Stimulated activated CD4-positive, alpha-beta T cell treated with anti-CD3 and anti-CD28 coated beads, Interleukin-2, amount 100 ng/mL, for 4 hours (primary cell): Measurements from ENCODE around the gene PBX3.
A peak's percentile ranks its signal among the peaks of the same experiment; 100 is the strongest.
"Not testable (repeated sequence)": the region's sequence is repeated elsewhere in the genome, so short reads cannot be mapped to it uniquely, and the experiment has no call there.

Experiments
- DNase-seq: peaks from one replicate; pipeline ENCODE4 v3.0.0-alpha.2; 2020; ENCODE audit warnings: low read depth

The PBX3 gene

DNA sequence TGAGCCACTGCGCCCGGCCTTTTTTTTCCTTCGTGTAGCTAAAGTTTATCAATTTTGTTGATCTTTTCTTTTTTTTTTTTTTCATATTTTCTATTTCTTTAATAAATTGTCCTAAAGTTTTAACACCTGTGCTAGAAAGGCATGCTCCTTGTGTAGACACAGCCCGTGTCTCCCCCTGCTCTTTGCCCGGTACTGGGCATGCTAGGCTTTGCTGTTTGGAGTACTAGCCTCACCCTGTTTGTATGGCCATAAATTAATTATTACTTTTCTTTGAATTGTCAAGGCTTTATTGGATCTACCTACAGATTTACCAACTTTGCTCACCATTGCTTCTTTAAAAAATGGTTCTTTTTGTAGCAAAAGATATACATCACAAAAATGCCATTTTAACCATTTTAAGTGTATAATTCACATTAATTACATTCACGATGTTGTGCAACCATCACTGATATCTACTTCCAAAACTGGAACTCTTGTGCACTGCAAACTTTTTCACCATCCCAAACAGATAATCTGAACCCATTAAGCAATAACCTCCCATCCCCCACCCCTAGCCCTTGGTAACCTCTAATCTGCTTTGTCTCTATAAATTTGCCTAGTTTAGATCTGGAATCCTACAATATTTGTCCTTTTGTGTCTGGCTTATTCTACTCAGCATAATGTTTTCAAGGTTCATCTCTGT is 31.5 kb downstream of the PBX3 start:
- DNase-seq: not testable (repeated sequence)

DNA sequence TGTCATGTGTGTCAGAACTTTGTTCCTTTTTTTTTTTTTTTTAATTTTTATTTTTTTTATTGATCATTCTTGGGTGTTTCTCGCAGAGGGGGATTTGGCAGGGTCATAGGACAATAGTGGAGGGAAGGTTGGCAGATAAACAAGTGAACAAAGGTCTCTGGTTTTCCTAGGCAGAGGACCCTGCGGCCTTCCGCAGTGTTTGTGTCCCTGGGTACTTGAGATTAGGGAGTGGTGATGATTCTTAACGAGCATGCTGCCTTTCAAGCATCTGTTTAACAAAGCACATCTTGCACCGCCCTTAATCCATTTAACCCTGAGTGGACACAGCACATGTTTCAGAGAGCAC is 32.0 kb downstream of the PBX3 start:
- DNase-seq: not testable (repeated sequence)

- no peak for DNase-seq
Observed at GRCh38 chr9:125782718-125783117, 35.5 kb downstream of the PBX3 start.

GRCh38 chr9:125784286-125785049 is 37.3 kb downstream of the PBX3 start:
- no peak for DNase-seq

- peak; percentile 3 for DNase-seq
Observed at GRCh38 chr9:125785248-125785751, 38.1 kb downstream of the PBX3 start.

- DNase-seq: no peak
Observed at GRCh38 chr9:125787715-125788114, 40.5 kb downstream of the PBX3 start.

GRCh38 chr9:125789196-125789595 is 42.0 kb downstream of the PBX3 start:
- no peak for DNase-seq

DNA sequence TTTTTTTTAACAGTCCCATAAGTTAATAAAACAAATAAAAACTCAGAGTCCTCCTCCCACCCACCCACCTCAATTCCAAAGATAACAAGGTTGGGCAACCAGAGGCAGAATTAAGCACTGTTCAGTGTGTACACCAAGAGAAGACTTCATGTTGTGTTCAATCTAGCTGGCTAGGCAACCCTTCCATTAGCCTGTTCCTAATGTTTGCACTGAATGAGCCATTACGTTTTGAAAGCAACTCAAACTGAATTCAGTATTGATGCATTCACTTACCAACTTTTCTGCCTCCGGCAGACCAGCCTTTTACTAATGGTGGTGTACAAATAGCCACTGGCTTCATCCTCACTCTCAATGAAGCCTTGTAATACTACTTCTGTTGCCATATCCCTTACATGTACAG is 47.5 kb downstream of the PBX3 start:
- no peak for DNase-seq

- DNase-seq: no peak
Observed at GRCh38 chr9:125795970-125796596, 48.9 kb downstream of the PBX3 start.

DNA sequence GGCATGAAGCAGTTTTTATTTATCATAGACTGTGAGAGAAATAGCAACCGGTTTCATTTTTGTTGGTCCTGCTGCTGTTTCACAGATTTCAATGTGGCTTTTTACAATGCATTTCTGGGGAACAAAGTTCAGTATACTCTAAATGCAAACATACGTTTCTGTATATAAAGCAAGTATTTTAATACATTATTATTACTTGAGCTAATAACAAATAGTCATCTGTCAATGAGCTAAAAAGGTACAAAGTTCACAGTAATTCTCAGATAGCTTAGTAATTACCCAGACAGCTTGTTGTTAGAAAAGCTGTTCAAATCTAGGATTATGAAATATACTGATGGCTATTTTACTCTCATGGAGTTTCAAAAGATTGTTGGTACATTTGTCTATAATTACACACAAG is 50.8 kb downstream of the PBX3 start:
- DNase-seq: no peak

DNA sequence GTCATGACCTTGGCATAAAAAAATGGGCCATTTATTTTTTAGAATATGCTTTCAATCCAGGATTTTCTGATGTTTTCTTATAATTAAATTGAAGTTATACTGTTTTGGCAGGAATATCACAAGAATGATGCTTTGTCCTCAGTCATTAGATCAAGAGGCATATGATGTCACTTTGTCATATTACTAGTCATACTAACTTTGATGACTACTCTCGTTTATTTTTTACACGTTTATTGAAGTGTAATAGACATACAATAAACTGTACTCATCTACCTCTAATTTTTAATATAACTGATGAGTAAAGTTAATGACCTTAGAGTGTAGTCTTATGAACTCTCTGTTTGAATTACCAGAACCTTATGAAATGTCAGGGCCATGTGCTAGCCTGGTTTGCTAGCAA is 56.4 kb downstream of the PBX3 start:
- DNase-seq: no peak

- DNase-seq: no peak
Observed at GRCh38 chr9:125805057-125805456, 57.9 kb downstream of the PBX3 start.

DNA sequence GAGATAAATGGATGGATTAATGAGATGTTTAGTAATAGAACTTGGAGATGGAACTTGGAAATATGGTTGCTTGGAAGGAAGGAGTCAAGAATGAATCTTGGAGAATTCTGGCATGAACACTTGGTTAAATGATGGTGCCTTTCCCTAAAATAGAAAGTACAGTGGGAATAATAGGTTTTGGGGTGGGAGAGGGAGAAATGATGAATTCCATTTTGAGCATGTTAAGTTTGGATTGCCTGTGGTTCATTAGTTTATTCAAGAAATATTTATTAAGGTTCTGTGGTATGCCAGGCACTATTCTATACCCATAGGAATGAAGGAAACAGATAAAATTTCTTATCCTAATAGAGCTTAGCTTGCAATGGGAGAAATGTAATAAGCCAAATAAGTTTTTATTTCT is 58.4 kb downstream of the PBX3 start:
- no peak for DNase-seq

GRCh38 chr9:125807079-125807478 is 59.9 kb downstream of the PBX3 start:
- no peak for DNase-seq

DNA sequence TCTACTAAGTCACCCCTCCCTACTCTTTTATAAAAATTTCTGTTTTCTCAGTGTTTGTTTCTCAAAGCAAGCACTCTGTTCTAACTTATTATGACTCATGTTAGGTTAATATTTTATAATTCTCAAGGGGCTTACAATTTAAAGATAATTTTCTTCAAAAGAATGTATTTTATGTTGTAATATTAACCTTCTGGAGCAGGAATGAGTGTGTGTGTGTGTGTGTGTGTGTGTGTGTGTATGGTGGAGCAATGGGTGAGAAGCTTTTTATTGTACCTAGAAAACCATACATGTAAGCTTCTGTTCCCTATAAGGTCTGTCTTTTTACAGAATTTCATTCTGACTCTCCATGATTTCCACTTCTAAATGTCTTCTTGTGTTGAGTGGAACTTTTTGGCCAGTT is 63.0 kb downstream of the PBX3 start:
- no peak for DNase-seq

GRCh38 chr9:125811002-125811401 is 63.8 kb downstream of the PBX3 start:
- no peak for DNase-seq

DNA sequence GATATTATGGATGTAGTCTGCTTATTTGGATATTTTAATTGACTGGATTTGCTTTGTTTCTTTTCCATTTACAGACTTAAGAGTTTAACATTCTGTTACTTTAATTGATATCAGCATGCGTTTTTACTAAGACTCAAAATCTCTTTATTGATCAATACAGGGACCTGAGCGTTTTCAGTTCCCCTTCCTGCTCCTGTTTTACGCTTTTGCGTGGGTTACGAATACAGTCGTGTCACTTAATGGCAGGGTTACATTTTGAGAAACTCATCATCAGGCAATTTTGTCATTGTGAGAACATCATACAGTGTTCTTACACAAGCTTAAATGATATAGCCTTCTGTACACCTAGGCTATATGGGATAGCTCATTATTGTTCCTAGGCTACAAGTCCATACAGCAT is 65.2 kb downstream of the PBX3 start:
- DNase-seq: no peak

DNA sequence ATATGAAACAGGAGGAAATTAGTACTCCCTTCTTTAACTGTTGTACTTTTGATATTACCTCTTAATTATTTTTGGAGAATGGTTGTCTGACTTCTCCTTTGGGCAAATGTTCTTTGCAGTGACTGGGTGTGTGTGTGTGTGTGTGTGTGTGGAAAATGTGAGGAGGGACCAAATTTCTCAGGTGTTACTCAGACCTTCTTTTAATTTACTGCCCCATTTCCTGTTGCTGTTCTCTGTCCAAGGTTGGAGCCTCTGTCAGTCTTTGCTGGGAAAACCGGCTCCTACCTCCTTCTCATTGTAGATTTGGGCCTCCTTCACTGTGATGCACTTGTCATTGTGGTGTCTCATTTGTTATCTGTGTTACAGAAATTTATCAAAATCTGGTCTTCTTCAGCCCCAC is 68.4 kb downstream of the PBX3 start:
- no peak for DNase-seq

GRCh38 chr9:125816321-125816720 is 69.1 kb downstream of the PBX3 start:
- DNase-seq: no peak

DNA sequence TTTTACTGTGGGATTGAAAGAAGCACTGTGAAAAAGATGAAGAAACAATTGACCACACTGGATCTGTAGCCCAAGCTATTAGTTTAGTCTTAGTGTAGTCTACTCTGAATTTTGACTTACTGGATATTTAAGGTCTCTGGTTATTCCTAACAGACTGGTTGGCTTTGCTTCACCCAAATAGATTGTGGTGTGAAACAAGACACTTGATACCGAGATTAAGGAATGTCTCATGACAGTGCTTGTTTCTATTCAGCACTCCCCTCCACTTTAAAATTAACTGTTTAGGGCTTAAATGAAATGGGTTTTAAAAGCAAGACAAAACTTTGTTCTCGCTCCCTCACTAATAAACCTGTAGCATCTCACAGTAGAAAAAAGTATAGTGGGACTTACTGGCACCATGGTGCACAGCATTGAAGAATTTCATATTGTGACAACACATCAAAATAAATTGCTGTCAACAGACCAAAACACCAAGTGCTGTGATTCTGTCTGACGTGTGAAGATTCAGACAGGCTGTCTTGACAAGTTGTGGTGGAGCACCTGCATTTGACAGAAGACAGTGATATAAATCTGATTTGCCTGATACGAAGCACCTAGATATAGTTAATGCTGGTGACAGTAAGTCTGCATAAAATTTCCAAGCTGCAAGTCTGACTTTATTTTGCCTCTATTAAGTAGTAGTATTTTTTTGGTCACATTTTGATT is 73.1 kb downstream of the PBX3 start:
- DNase-seq: no peak

DNA sequence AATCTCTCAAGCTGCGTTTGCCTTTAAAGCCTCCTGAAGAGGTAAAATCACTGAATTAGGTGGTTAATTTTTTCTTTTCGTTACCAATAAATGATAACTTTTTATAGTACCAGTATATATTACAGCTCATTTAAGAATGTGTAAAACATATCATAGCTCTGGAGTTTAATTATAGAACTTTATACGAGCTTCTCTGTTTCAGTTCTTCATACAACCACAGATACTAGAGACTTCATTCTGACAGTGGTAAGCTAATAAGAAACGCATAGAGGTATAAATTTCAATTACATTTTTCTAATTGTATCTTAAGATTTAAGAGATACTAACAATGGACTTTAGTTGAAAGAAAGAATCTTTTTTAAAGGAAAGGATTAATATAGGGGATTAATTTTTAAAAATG is 73.9 kb downstream of the PBX3 start:
- no peak for DNase-seq

- no peak for DNase-seq
Observed at GRCh38 chr9:125822160-125822559, 75.0 kb downstream of the PBX3 start.

- DNase-seq: no peak
Observed at GRCh38 chr9:125822902-125823301, 75.7 kb downstream of the PBX3 start.
